Ectodermal cell (in vitro differentiated cells): Measurements from ENCODE around the gene SULF2.

Experiments used
- H3K27ac ChIP-seq: 2 replicates; pipeline ENCODE4 v1.7.0; 2013; ENCODE audit warnings: mild to moderate bottlenecking, low read depth, low read length; ENCODE audit not compliant: insufficient read depth, poor library complexity, severe bottlenecking
- H3K27me3 ChIP-seq: 2 replicates; pipeline ENCODE4 v1.7.0; 2013; ENCODE audit warnings: mild to moderate bottlenecking, low read length; ENCODE audit not compliant: insufficient read depth, control insufficient read depth, poor library complexity, severe bottlenecking
- H3K36me3 ChIP-seq: one replicate; pipeline ENCODE4 v1.7.0; 2013; ENCODE audit warnings: low read length; ENCODE audit not compliant: control insufficient read depth, insufficient read depth
- H3K4me1 ChIP-seq: one replicate; pipeline ENCODE4 v1.7.0; 2013; ENCODE audit warnings: low read length; ENCODE audit not compliant: control insufficient read depth, insufficient read depth
- H3K4me3 ChIP-seq: 2 replicates; pipeline ENCODE4 v1.7.0; 2013; ENCODE audit warnings: low read depth, low read length, control low read depth; ENCODE audit not compliant: insufficient read depth
- H3K9me3 ChIP-seq: 2 replicates; pipeline ENCODE4 v1.7.0; 2013; ENCODE audit warnings: mild to moderate bottlenecking, low read length, moderate library complexity; ENCODE audit not compliant: control insufficient read depth
- WGBS, 2 experiments: methylation state at CpG; one replicate each; pipeline ENCODE4 v1.1.7; 2013; ENCODE audit warnings: missing lambda C conversion rate in 2 of 2; 5-methylcytosine and 5-hydroxymethylcytosine counted together

Gene SULF2

GRCh38 chr20:47669927-47670890, 115.1 kb downstream of the SULF2 start:
- no peaks in the 10 kb centered on the region for H3K36me3 ChIP-seq
- H3K27ac ChIP-seq, result no peak overlapping the region
- no peak overlapping the region for H3K4me3 ChIP-seq
- H3K27me3 ChIP-seq, result no peaks in the 10 kb centered on the region
- H3K4me1 ChIP-seq, result peaks cover 5% of the 10 kb centered on the region
- WGBS, 2 experiments, result 94 to 95% methylated on average over 20 to 21 of the region's 22 CpGs
- H3K9me3 ChIP-seq, result no peaks in the 10 kb centered on the region

DNA sequence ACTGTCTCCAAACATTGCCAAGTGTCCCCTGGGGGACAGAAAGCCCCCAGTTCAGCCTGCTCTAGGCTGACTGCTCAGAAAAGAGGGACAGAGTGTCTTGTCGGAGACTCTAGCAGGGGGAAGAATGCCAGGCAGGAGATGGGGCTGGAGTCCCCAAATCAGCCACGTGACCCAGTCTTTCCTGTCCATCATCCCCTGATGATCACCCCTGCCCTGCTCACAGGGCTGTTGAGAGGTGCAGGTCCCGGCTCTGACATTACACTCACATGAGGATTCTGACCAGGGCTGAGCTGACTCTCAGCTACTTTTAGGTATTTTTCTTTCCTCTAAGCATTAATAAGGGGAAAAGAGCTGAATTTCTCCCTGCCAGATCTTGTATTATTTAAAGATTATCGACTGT, 115.8 kb downstream of the SULF2 start:
- Histone ChIP-seq H3K4me3 (no peak overlapping the region), H3K36me3 (no peaks in the 10 kb centered on the region), H3K4me1 (peaks cover 5% of the 10 kb centered on the region), H3K27ac (no peak overlapping the region), H3K9me3 (no peaks in the 10 kb centered on the region), H3K27me3 (no peaks in the 10 kb centered on the region)
- WGBS, 2 experiments, result 89 to 92% methylated on average over 4 of the region's 4 CpGs

- Histone ChIP-seq H3K27ac (no peak overlapping the region), H3K9me3 (no peaks in the 10 kb centered on the region), H3K27me3 (no peaks in the 10 kb centered on the region), H3K4me3 (no peak overlapping the region), H3K36me3 (no peaks in the 10 kb centered on the region), H3K4me1 (peaks cover 8% of the 10 kb centered on the region)
- 91 to 96% methylated on average over 8 of the region's 8 CpGs for WGBS, 2 experiments
Measured at GRCh38 chr20:47669152-47669425, 116.2 kb downstream of the SULF2 start.

GRCh38 chr20:47668313-47669151, 116.7 kb downstream of the SULF2 start:
- Histone ChIP-seq H3K4me3 (no peak overlapping the region), H3K27ac (no peak overlapping the region), H3K36me3 (no peaks in the 10 kb centered on the region), H3K27me3 (no peaks in the 10 kb centered on the region), H3K4me1 (peaks cover 12% of the 10 kb centered on the region), H3K9me3 (no peaks in the 10 kb centered on the region)
- 95 to 96% methylated on average over 23 of the region's 23 CpGs for WGBS, 2 experiments

DNA sequence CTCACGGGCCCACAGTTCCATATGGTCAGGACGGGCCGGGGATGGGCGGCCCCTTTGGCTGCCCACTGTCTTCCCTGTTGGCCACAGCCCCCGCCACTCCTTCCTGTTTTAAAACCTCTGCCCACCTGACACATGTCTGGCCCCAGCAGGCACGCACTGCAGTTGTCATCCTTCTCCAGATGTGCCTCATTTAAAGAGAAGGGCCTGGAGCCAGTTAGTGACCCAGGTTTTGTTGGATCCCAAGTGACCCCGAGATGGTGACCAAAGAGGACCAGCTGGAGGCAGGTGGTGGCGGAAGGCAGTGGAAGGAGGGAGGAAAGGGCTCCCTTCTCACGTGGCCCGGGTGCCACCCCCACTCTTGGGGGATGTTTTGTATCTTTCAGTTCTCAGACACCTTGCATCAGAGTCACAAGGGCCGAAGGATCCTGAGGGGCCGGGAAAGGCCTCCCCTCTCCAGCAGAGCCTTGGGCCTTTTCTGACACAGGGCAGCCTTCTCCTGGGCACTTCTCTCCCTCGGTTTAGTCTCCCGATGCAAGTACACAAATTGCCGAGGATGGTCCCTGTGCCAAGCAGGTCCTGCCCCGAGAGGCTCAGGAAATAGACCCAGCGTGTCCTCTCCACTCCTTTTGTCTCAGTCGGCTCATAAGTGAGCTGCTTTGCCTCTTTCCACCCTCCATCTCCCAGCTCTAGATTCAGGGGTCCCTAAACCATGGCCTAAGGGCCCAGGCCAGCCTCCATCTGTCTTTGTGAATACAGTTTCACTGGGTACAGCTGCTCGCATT, 117.6 kb downstream of the SULF2 start:
- WGBS, 2 experiments, result 92 to 93% methylated on average over 19 of the region's 19 CpGs
- H3K4me3 ChIP-seq, result no peak overlapping the region
- no peaks in the 10 kb centered on the region for H3K36me3 ChIP-seq
- no peak overlapping the region for H3K27ac ChIP-seq
- no peaks in the 10 kb centered on the region for H3K9me3 ChIP-seq
- peaks cover 12% of the 10 kb centered on the region for H3K4me1 ChIP-seq
- H3K27me3 ChIP-seq, result no peaks in the 10 kb centered on the region

DNA sequence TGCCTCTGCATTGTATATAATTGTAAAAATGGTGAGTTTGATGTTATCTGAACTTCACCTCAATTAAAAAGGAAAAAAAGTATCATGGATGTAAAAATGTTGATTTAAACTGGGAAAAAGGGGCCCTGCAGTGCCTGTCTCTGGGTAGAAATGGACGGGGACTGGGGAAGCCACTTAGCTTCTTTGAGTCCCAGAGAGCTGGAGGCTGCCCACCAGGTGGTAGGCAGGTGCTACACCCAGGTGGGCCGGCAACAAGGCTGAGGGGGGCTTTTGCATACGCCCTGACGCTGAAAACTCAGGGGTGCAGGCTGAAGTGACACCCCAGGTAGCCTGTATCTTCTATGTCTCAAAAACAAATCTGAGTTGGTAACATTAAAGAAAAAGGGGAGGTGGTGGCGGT, 118.2 kb downstream of the SULF2 start:
- Histone ChIP-seq H3K4me3 (no peak overlapping the region), H3K9me3 (no peaks in the 10 kb centered on the region), H3K4me1 (peaks cover 12% of the 10 kb centered on the region), H3K36me3 (no peaks in the 10 kb centered on the region), H3K27me3 (no peaks in the 10 kb centered on the region), H3K27ac (no peak overlapping the region)
- WGBS, 2 experiments, result 92 to 95% methylated on average over 5 of the region's 5 CpGs

DNA sequence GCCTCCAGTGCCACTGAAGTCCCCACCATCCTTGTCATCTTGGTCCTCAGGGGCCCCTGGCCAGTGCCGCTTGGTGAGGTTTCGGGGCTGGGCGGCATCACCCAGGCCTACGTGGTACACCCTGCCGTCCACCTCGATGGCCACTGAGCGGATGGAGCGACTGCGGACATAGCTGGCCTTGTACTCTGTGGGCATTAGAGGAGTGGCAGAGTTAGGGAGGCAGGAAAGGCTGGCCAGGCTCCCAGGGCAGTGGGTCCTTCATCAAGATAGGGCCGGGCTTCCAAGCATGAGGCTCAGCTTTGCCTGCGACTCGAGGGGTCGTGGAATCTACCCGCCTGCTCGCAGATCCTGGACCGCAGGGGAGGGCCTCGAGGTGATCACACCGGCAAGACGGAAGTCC, 119.0 kb downstream of the SULF2 start:
- no peak overlapping the region for H3K27ac ChIP-seq
- no peaks in the 10 kb centered on the region for H3K9me3 ChIP-seq
- no peak overlapping the region for H3K4me3 ChIP-seq
- WGBS, 2 experiments, result 92% methylated on average over 19 of the region's 19 CpGs
- no peaks in the 10 kb centered on the region for H3K36me3 ChIP-seq
- peaks cover 12% of the 10 kb centered on the region for H3K4me1 ChIP-seq
- H3K27me3 ChIP-seq, result no peaks in the 10 kb centered on the region

- H3K36me3 ChIP-seq, result no peaks in the 10 kb centered on the region
- no peak overlapping the region for H3K27ac ChIP-seq
- H3K4me3 ChIP-seq, result no peak overlapping the region
- no peaks in the 10 kb centered on the region for H3K27me3 ChIP-seq
- H3K4me1 ChIP-seq, result peaks cover 12% of the 10 kb centered on the region
- no peaks in the 10 kb centered on the region for H3K9me3 ChIP-seq
- 86 to 91% methylated on average over 27 of the region's 27 CpGs for WGBS, 2 experiments
Measured at GRCh38 chr20:47665221-47665991, 119.9 kb downstream of the SULF2 start.

DNA sequence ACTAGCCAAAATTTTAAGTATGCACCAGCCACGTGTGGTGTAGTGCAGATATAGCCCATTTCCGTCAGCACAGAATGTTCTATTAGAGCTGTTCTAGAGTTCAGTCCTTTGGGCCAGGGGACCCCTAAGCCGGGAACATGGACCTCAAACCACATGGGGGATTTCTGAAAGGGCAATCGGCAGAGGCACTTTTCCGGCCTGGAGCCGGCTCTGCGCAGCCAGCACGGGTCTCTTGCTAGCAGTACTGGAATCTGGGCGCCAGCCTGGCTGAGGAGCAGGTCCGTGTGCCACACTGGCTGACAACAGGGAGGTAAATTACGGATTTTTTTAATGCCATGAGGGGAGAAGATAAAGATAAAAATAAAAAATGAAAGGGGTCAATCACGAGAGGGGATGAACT, 120.5 kb downstream of the SULF2 start:
- WGBS, 2 experiments, result 92 to 93% methylated on average over 12 of the region's 12 CpGs
- Histone ChIP-seq H3K4me1 (peaks cover 12% of the 10 kb centered on the region), H3K27me3 (no peaks in the 10 kb centered on the region), H3K4me3 (no peak overlapping the region), H3K36me3 (no peaks in the 10 kb centered on the region), H3K9me3 (no peaks in the 10 kb centered on the region), H3K27ac (no peak overlapping the region)
